CD1c-positive myeloid dendritic cell (primary cell): ENCODE measurements around the gene DNAI1.
A peak's percentile ranks its signal among the peaks of the same experiment; 100 is the strongest.

Source experiments
- DNase-seq: peaks from one replicate; pipeline ENCODE4 v3.0.0-alpha.2; 2016; ENCODE audit errors: extremely low spot score

DNAI1 gene

DNA sequence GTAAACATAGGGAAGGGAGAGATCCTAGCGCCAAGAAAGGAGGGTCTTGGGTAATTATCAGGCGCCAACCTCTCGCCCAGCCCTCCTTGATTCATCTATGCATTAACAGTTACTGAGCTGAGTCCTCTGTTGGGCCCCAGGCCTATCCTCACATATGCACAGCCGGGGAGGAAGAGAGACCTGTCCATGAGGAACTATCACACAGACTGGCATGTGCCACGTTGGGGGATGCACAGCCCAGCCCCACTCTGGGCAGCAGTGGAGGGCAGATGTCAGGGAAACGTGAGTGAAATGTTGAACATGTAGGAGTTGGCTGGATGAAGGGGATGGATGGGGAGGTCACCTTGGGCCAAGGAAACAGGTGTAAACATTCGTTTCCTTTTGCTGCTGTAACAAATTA, 82.9 kb downstream of the DNAI1 start:
- DNase-seq: no peak

GRCh38 chr9:34544035-34544434, 85.4 kb downstream of the DNAI1 start:
- DNase-seq: no peak

- no peak for DNase-seq
Observed at GRCh38 chr9:34545497-34545896, 86.9 kb downstream of the DNAI1 start.

GRCh38 chr9:34546102-34546833, 87.7 kb downstream of the DNAI1 start:
- no peak for DNase-seq

- peak; percentile 82 for DNase-seq
Observed at GRCh38 chr9:34546834-34547827, 88.5 kb downstream of the DNAI1 start.

- peak; percentile 47 for DNase-seq
Observed at GRCh38 chr9:34547960-34548611, 89.5 kb downstream of the DNAI1 start.

DNA sequence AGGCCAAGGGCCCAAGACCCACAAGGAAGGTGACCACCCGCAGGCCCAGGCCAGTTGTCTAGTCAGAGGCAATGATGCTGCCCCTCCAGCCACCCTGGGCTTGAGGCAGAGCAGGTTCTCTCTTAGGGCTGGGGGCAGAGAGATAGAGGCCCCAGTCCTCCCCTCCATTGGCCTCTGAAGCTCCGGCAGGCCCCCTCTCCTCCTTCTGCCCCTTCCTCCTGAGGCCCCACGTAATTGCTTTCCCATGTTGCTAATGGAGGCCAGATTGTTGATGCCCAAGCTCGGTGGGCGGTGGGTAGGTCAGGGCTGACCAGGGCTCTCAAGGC, 90.8 kb downstream of the DNAI1 start:
- no peak for DNase-seq

DNA sequence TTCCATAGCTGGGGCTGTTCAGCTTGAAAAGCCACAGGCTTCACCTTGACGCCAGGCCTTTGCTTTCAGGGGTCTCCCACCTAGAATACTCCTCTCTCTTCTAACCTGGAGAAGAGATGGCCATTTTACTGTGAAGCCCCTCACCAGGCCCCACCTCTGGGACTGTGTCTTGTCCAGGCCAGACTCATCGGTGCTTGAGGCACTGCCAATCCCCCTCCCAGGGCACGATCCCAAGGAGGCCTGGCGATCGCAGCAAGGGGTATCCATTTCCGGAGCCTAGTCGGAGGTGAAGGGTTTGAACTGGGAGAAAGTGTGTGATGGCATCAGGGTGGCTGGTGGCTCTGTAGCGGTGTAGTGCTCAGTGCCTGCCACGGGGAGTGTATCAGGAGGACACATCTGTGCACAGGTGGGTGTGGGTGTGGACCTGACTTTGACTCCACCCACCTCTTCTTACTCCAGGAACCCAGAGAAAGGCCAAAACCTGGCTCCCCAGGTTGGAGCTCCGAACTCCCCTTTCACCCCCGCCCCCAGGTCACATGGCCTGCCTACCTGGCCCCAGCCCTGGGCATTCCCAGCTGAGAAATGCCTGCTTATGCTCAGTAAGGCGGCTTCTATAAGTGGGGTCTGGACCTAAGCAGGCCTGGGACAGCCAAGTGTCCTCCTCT, 91.5 kb downstream of the DNAI1 start:
- no peak for DNase-seq

GRCh38 chr9:34550681-34551270, 92.2 kb downstream of the DNAI1 start:
- DNase-seq: no peak

- no peak for DNase-seq
Observed at GRCh38 chr9:34551751-34552605, 93.4 kb downstream of the DNAI1 start.

GRCh38 chr9:34552606-34552981, 94.0 kb downstream of the DNAI1 start:
- DNase-seq: no peak

- DNase-seq: no peak
Observed at GRCh38 chr9:34552986-34553385, 94.4 kb downstream of the DNAI1 start.

DNA sequence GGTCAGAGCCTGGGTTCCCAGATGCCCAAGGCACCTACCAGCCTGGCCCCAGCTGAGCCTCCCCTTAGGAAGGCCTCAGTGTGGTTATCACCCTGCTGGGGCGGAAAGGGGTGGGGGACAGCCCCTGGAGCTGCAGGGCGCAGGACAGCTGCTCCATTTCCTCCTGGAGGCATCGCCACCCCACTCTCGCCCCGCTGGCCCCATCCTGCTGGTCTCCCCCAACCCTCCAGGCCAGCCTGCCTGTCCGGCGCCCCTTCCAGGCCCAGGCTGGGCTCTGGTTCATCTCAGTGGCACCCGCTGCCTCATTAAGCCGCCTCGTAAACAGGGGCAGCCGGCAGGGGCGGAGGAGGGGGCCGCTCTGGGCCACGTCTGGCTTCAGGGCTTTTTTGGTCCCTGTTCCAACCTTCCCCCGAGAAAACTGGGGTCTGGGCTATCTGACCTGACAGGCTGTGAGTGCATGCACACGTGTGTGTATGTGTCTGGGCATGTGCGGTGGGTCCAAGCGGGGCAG, 95.0 kb downstream of the DNAI1 start:
- no peak for DNase-seq

- no peak for DNase-seq
Observed at GRCh38 chr9:34554211-34555001, 95.8 kb downstream of the DNAI1 start.

DNA sequence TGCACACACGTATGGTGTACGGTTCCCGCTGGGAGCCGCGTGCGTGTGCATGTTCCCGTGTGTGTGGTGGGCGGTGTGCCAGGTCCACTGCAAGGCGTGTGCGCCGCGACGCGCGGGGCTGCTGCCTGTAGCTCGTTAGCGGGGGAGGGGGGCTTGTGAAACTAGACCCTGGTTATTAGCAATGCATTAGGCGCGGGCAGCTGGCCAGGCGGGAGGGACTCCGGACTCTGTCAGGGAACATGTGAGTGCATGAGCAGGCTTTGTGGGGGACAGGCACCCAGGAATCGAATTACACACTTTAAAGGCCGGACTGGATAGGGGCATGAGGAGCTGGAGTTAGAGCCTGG, 96.4 kb downstream of the DNAI1 start:
- no peak for DNase-seq

GRCh38 chr9:34555500-34555899, 96.9 kb downstream of the DNAI1 start:
- no peak for DNase-seq

GRCh38 chr9:34555936-34556525, 97.4 kb downstream of the DNAI1 start:
- DNase-seq: no peak

DNA sequence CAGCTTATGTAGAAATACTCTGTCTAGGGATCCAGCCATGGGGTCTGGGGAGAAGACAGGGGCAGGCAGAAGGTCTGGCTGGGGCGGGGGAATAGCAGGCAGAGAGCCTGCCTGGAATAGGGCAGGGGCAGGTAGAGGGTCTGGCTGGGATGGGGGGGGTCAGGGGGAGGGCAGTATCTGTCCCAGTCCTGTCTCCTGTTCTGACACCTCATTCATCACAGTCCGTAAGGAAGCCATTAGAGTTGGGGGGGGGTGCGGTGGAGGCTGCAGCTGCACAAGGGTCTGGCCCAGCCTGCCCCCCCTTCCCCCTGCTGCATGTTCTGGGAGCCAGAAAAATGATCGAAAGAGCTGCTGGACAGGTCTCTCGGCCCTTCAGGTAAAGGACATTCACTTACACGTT, 98.3 kb downstream of the DNAI1 start:
- no peak for DNase-seq
